Kidney (tissue), 14 donors: Measurements from ENCODE around the gene CTNND2. TPM values are rescaled to one million over a fixed set of nuclear protein-coding genes. Genes with fewer than 3 reads are reported as not detected.

ENCODE experiments used
- DNase-seq, 5 donors: peaks; one replicate each; pipeline ENCODE4 v3.0.0-alpha.2; 2013 to 2020
- FAIRE-seq: peaks from 2 replicates; lab custom pipeline; 2012; peaks lifted over from hg19 to GRCh38; lab: Jason Lieb, UNC
- H3K27ac ChIP-seq, 2 donors: one replicate each; pipeline ENCODE4 v1.7.0; 2013; ENCODE audit warnings: low read depth in 2 of 2, low read length in 2 of 2, inconsistent platforms in 1 of 2
- H3K27me3 ChIP-seq: one replicate; pipeline ENCODE4 v1.7.1; 2013; ENCODE audit warnings: low read length, inconsistent platforms; ENCODE audit not compliant: control insufficient read depth, insufficient read depth
- H3K36me3 ChIP-seq, 3 donors: one replicate each; pipeline versions ENCODE4 v1.7.0 to v1.7.1; 2013; ENCODE audit warnings: low read length in 3 of 3, control low read depth in 1 of 3, inconsistent platforms in 1 of 3; ENCODE audit not compliant: insufficient read depth in 3 of 3, control insufficient read depth in 2 of 3
- H3K4me1 ChIP-seq, 3 donors: one replicate each; pipeline versions ENCODE4 v1.7.0 to v1.7.1; 2013; ENCODE audit warnings: low read length in 3 of 3, inconsistent platforms in 1 of 3, low read depth in 1 of 3; ENCODE audit not compliant: control insufficient read depth in 2 of 3, insufficient read depth in 2 of 3
- H3K4me3 ChIP-seq, 3 donors: one replicate each; pipeline versions ENCODE4 v1.7.0 to v1.8.1; 2013; ENCODE audit warnings: low read length in 3 of 3, control low read depth in 1 of 3, inconsistent platforms in 1 of 3
- H3K9ac ChIP-seq, 3 donors: one replicate each; pipeline versions ENCODE4 v1.7.0 to v1.7.1; 2013; ENCODE audit warnings: low read length in 3 of 3, control low read depth in 1 of 3, inconsistent platforms in 1 of 3
- H3K9me3 ChIP-seq, 3 donors: one replicate each; pipeline versions ENCODE4 v1.7.0 to v1.7.1; 2013; ENCODE audit warnings: low read length in 3 of 3, control low read depth in 1 of 3, inconsistent platforms in 1 of 3; ENCODE audit not compliant: control insufficient read depth in 2 of 3, insufficient read depth in 1 of 3
- intact Hi-C: fragments of 100-400 bp; cut with DNase I; formaldehyde crosslinking; loops from one replicate; pipeline ENCODE4 v1.11.1; 2022
- polyA plus RNA-seq: library from polyadenylated mRNA; stranded (reverse); fragments of 350-450 nt; fragmentation: Illumina TruSeq; extraction: RNeasy Lipid Tissue Mini Kit (QIAGEN cat#74804); gene quantifications from one replicate; pipeline ENCODE4 v1.2.3, GENCODE V29; 2014; ENCODE audit warnings: low read depth, low replicate concordance; ENCODE audit not compliant: insufficient read depth
- total RNA-seq: library from RNA; stranded (reverse); fragmentation: NEBNext Ultra II Directional; extraction: Animal tissue kit (Norgen Biotek cat#: 25700); gene quantifications from one replicate; pipeline ENCODE4 v1.2.1, GENCODE V29; 2021
- TF ChIP-seq, protein P1 (sequence below): IDR thresholded peaks from 3 replicates; pipeline ENCODE4 v1.5.1; 2012; ENCODE audit warnings: mild to moderate bottlenecking, moderate library complexity, borderline replicate concordance; ENCODE audit not compliant: insufficient read depth; ENCODE audit errors: extremely low read depth
- donor health status: control.
- donor health status: control.
- donor health status: control.
- donor health status: control.
- donor health status: control.
- donor health status: DM: yes; HTN: yes; CAD: no.
- donor health status: Normal renal cell carcinoma (clear cell type).

CTNND2 gene
- total and polyA plus RNA-seq, 2 donors from 2014 or later, result 0.15 to 0.79 TPM

DNA sequence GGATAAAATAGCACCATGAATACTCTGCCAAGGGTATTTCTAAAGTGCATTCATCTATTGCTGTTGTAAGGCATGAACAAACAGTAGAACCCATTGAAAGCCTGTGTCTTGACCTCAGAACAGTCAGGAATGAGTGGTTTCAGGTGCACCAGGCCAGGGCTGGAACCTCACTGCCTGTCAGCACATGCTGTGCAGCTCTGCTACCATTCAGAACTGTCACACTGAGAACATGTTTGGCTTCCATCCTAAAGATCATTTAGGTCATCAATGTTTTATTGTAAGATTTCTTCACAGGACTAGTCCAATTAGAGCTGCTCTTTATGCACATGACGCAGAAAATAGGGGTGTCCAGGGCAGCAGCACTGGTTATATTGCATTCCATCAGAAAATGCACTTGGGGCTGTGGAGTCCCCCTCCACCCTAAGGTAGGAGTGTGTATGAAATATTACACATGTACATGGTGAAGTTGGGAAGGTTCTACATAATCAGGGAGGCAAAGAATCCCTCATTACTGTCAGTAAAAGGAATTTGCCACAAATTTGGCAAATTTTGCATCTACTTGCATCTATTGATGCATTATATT is 408.0 kb downstream of the CTNND2 start:
- no peaks in the 10 kb centered on the region for H3K27me3 ChIP-seq
- DNase-seq (no peak), FAIRE-seq (no peak)
- no peaks in the 10 kb centered on the region for H3K9me3 ChIP-seq
- no peak overlapping the region for H3K9ac ChIP-seq
- no peaks in the 10 kb centered on the region for H3K4me1 ChIP-seq
- no peak overlapping the region for H3K4me3 ChIP-seq
- H3K36me3 ChIP-seq, result no peaks in the 10 kb centered on the region
- intact Hi-C loops, result no loop called here
- TF ChIP-seq, protein P1, sequence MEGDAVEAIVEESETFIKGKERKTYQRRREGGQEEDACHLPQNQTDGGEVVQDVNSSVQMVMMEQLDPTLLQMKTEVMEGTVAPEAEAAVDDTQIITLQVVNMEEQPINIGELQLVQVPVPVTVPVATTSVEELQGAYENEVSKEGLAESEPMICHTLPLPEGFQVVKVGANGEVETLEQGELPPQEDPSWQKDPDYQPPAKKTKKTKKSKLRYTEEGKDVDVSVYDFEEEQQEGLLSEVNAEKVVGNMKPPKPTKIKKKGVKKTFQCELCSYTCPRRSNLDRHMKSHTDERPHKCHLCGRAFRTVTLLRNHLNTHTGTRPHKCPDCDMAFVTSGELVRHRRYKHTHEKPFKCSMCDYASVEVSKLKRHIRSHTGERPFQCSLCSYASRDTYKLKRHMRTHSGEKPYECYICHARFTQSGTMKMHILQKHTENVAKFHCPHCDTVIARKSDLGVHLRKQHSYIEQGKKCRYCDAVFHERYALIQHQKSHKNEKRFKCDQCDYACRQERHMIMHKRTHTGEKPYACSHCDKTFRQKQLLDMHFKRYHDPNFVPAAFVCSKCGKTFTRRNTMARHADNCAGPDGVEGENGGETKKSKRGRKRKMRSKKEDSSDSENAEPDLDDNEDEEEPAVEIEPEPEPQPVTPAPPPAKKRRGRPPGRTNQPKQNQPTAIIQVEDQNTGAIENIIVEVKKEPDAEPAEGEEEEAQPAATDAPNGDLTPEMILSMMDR, result no peak
- no peak overlapping the region for H3K27ac ChIP-seq

DNA sequence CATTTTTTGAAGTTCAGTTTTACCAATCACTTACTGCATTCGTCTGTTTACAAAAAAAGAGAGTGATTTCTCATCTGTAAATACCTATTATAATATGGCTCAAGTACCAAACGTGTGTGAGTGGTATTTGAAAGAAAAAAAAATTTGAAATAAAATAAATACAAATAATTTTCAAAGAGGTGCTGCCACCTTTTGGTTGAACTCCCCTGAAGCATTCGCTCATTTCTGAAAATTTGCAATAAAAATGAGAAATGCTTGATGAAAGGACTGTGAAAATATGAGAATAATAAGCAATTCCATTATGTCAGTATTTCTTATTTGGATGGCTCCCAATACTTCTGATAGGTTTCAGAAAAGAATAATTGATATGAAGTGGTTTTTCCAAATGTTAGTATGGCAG is 409.9 kb downstream of the CTNND2 start:
- FAIRE-seq (no peak), DNase-seq (peak in 1 of 5 donors; percentile 8)
- Histone ChIP-seq H3K9me3 (no peaks in the 10 kb centered on the region), H3K27me3 (no peaks in the 10 kb centered on the region), H3K27ac (no peak overlapping the region), H3K36me3 (no peaks in the 10 kb centered on the region), H3K4me1 (no peaks in the 10 kb centered on the region), H3K4me3 (no peak overlapping the region), H3K9ac (no peak overlapping the region)
- intact Hi-C loops, result no loop called here
- TF ChIP-seq, protein P1, result peak; percentile 27

DNA sequence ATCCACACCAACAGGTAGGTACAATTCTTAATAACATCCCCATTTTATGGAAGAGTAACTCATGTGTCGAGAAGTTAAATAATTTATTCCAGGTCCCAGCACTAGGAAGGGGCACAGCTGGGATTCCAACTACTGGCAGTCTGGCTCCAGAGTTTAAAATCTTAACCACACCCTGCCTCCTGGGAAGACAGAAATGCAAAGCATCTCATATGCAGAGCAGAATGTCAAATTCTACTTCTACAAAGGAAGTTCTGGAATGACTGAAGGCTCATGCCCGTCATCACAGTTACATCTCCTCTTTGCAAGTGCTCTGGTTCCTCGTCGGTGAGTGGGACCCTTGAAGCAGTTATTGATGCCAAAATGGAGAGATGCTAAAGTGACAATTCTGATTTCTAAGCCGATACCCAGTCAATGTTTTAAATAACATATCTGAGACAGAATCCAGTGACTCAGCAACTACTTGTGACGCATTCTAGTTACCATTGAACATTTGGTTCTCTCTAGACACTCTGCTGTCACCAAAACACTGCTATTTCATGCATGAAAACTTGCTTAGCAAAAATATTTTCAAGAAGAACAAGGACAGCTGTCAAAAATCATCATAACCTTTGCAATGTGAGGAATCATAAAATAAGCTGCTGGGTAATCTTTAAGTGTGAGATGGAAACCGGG is 412.7 kb downstream of the CTNND2 start:
- no peak for DNase-seq
- TF ChIP-seq, protein P1, result no peak
- H3K4me3 ChIP-seq, result no peak overlapping the region
- no peaks in the 10 kb centered on the region for H3K27me3 ChIP-seq
- no peaks in the 10 kb centered on the region for H3K9me3 ChIP-seq
- intact Hi-C loops, result no loop called here
- H3K9ac ChIP-seq, result no peak overlapping the region
- H3K27ac ChIP-seq, result no peak overlapping the region
- FAIRE-seq, result no peak
- no peaks in the 10 kb centered on the region for H3K4me1 ChIP-seq
- no peaks in the 10 kb centered on the region for H3K36me3 ChIP-seq
